NT2/D1 (cell line): ENCODE results near the gene TTF1.

ENCODE experiments used
- YY1 ChIP-seq: IDR thresholded peaks from 2 replicates; pipeline ENCODE4 v1.6.1; 2011; ENCODE audit not compliant: insufficient read length, insufficient read depth
- ZNF274 ChIP-seq: IDR thresholded peaks from 2 replicates; pipeline ENCODE4 v1.6.1; 2011; ENCODE audit warnings: mild to moderate bottlenecking, low read depth, low read length

DNA sequence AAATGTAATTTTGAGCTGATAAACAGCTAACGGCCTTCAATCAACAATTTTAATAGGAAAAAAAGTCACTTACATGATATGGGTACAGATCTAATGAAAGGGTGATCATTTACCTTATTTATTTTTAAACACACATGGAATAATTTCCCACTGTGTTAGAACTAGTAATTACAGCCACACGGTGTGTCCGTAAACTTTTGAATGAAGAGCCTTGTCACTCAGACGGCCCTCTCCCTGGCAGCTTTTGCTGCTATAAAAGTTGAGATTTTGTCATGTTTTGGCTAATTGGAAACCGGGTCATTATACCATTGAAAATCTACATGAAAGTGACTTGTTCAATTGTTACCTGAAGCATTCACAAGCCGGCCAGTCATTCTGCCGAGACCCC is 19.0 kb upstream of the TTF1 start:
- TF ChIP-seq ZNF274, result no peak
- no peak for TF ChIP-seq YY1
